GM19372 (cell line): ENCODE data around the gene NDUFAF5.

ENCODE experiments used
- ATAC-seq: cut with Tn5 transposase; IDR thresholded peaks from one replicate; pipeline ENCODE4 v1.9.1; 2021; ENCODE audit warnings: mild to moderate bottlenecking, low read depth, moderate library complexity; ENCODE audit not compliant: unreplicated experiment

The NDUFAF5 gene

GRCh38 chr20:13775867-13776266 is 9.0 kb upstream of the NDUFAF5 start:
- ATAC-seq, result no peak

GRCh38 chr20:13777171-13777601 is 7.6 kb upstream of the NDUFAF5 start:
- no peak for ATAC-seq

GRCh38 chr20:13778827-13779226 is 6.0 kb upstream of the NDUFAF5 start:
- peak; percentile 62 for ATAC-seq

GRCh38 chr20:13783528-13783927 is 1.3 kb upstream of the NDUFAF5 start:
- no peak for ATAC-seq

- ATAC-seq, result peak; percentile 11
Observed at GRCh38 chr20:13784271-13784892, 446 bp upstream of the NDUFAF5 start.

GRCh38 chr20:13786143-13786828 is 1.5 kb downstream of the NDUFAF5 start:
- no peak for ATAC-seq

- ATAC-seq, result peak; percentile 41
Observed at GRCh38 chr20:13788167-13788834, 3.5 kb downstream of the NDUFAF5 start.

- no peak for ATAC-seq
Observed at GRCh38 chr20:13790708-13791107, 5.9 kb downstream of the NDUFAF5 start.

GRCh38 chr20:13791540-13792459 is 7.0 kb downstream of the NDUFAF5 start:
- ATAC-seq, result no peak

GRCh38 chr20:13793001-13793400 is 8.2 kb downstream of the NDUFAF5 start:
- ATAC-seq, result no peak

- ATAC-seq, result no peak
Observed at GRCh38 chr20:13794667-13795066, 9.8 kb downstream of the NDUFAF5 start.

GRCh38 chr20:13799040-13799439 is 14.2 kb downstream of the NDUFAF5 start:
- no peak for ATAC-seq

GRCh38 chr20:13799974-13800373 is 15.1 kb downstream of the NDUFAF5 start:
- ATAC-seq, result no peak

GRCh38 chr20:13800728-13801134 is 15.9 kb downstream of the NDUFAF5 start:
- ATAC-seq, result no peak

- ATAC-seq, result no peak
Observed at GRCh38 chr20:13809373-13809772, 24.5 kb downstream of the NDUFAF5 start.

- ATAC-seq, result no peak
Observed at GRCh38 chr20:13809855-13810254, 25.0 kb downstream of the NDUFAF5 start.

- ATAC-seq, result no peak
Observed at GRCh38 chr20:13810446-13810845, 25.6 kb downstream of the NDUFAF5 start.

GRCh38 chr20:13813910-13814309 is 29.1 kb downstream of the NDUFAF5 start:
- no peak for ATAC-seq

GRCh38 chr20:13814672-13815071 is 29.8 kb downstream of the NDUFAF5 start:
- ATAC-seq, result no peak

- ATAC-seq, result no peak
Observed at GRCh38 chr20:13816757-13817156, 31.9 kb downstream of the NDUFAF5 start.

- ATAC-seq, result no peak
Observed at GRCh38 chr20:13817342-13817741, 32.5 kb downstream of the NDUFAF5 start.
